ENCODE measurements around the gene ARID1B.

Gene ARID1B

DNA sequence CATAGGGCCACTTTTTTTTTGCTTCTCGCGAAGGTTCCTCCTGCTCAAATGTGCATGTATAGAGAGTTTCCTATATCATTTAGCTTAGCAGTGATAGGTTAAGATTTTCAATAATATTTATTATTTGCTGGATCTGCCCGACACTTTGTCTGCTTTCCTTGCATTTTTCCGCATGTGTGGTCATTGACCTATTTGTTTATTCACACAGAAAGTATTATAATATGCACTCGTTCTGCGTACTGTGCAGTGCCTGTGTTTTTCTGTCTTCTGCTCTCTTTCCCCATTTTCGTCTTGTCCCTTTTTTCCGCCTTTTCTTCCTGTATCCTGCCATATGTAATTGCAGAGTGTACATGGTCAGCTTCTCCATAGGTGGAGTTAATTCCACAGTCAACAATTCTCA is 290.3 kb downstream of the ARID1B start:
- DNase-seq (ENCODE audit: low read depth in 3 of 3, low spot score in 1 of 3), result no peak

GRCh38 chr6:157068691-157069324 is 291.6 kb downstream of the ARID1B start:
- no peak for DNase-seq (ENCODE audit: low read depth in 3 of 3, low spot score in 1 of 3)

DNA sequence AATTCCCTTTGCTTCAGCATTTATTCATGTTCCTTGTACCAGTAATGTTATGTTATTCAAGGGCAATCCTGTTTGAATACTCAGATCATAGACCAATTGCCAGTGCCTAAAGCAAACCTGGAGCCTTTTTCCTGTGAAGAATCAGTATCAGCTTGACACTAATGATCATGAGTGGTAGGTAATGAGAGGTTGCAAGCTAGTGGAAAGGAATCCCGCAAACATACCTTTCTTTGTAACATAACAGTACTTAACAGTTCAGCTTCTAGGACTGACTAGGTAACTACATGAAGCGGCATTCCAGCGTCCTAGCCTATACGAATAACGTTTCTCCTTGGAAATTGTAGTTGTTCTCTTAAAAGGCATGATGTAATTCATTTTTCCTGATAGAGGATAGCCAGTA is 292.4 kb downstream of the ARID1B start:
- no peak for DNase-seq (ENCODE audit: low read depth in 3 of 3, low spot score in 1 of 3)

DNA sequence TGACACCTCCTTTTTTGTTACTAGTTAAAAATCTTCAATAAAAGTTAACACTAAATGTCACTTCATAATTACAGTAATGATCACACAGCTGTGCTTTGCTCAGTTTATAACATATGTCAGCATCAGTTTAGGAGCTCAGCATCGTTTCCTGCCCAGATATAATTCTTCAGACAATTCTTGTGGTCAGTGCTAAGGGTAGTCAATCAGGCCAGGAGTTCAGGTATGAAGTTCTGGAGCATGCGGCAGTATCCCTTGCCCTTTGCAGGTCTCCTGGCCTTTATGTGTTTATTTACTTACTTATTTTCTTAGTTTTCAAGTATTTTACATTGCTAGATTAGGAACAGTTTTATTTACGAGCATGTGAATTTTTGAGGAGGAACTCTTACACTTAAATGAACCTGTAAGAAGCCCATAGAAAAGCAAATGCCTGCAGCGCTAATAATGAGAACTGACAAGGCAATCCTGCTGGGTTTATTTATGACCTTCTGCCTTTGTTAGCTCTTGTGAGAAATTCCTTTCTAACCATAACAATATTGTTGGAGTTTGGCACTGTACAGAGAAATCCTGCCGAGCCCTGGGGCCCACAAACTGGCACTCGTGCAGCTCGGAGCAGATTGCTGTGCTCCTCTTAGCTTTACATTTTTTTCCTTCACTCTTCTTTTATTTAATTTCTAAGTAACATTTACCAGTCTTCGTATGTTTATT is 293.4 kb downstream of the ARID1B start:
- no peak for DNase-seq (ENCODE audit: low read depth in 3 of 3, low spot score in 1 of 3)

- DNase-seq (ENCODE audit: low read depth in 3 of 3, low spot score in 1 of 3), result no peak
Observed at GRCh38 chr6:157072128-157072527, 294.9 kb downstream of the ARID1B start.

DNA sequence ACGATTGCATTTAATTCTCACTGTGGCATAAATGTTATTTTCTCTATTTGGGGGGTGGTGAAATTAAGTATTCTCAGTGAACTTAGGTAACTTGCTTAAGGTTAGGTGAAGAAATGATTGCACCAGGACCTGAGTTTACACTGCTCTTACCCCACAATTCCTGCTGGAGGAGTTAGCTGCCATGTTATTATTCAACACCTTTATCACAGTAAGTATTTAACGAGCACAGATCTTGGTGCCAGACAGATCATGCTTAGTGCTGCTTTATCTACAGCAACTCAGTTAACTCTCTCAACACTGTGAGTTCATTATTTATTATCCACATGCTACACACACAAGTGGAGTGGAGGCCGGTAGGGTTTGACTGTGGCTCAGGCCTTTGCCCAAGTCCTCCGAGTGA is 296.4 kb downstream of the ARID1B start:
- no peak for DNase-seq (ENCODE audit: low read depth in 3 of 3, low spot score in 1 of 3)

GRCh38 chr6:157074969-157075368 is 297.8 kb downstream of the ARID1B start:
- no peak for DNase-seq (ENCODE audit: low read depth in 3 of 3, low spot score in 1 of 3)

- no peak for DNase-seq (ENCODE audit: low read depth in 3 of 3, low spot score in 1 of 3)
Observed at GRCh38 chr6:157075549-157076450, 298.6 kb downstream of the ARID1B start.

- DNase-seq (ENCODE audit: low read depth in 3 of 3, low spot score in 1 of 3), result no peak
Observed at GRCh38 chr6:157076451-157076822, 299.3 kb downstream of the ARID1B start.

GRCh38 chr6:157077251-157077650 is 300.1 kb downstream of the ARID1B start:
- no peak for DNase-seq (ENCODE audit: low read depth in 3 of 3, low spot score in 1 of 3)

DNA sequence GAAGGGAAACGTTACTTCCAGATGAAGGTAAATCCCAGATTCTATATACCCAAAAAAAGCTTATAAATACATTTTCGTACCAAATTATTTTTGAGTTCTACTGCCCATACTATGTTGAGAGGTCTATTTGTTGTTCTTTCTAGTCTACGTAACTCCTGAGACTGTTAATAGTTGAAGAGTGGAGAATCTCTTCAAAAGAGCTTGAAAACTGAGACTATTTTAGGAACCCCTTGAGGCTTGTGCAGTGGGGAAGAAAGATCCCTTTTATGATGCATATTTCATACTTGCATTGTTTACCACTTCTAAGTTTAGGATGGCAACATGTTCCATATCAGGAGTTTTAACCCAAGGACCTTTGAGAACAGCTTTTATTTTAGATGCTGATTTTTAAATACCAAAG is 301.1 kb downstream of the ARID1B start:
- DNase-seq (ENCODE audit: low read depth in 3 of 3, low spot score in 1 of 3), result no peak

- DNase-seq (ENCODE audit: low read depth in 3 of 3, low spot score in 1 of 3), result no peak
Observed at GRCh38 chr6:157079277-157079676, 302.1 kb downstream of the ARID1B start.

GRCh38 chr6:157079771-157080170 is 302.6 kb downstream of the ARID1B start:
- no peak for DNase-seq (ENCODE audit: low read depth in 3 of 3, low spot score in 1 of 3)

DNA sequence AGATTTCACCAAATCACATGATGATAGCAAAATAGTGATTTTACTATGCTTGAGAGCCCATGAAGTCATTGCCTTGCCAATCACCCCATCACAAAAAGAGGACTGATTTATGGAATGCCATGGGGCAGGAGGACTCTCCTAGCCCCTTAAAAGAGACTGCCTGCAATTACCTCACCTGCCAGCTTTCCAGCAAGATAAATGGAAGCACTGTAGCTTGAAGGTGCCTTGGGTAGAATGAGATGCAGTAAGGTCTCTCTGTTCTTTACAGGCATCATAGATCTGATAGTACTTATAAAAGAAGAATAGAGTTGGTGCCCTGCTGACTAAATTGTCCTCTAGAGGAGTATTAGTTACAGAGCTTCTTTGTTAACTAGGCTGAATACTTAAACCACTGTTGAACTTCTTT is 303.8 kb downstream of the ARID1B start:
- no peak for DNase-seq (ENCODE audit: low read depth in 3 of 3, low spot score in 1 of 3)

DNA sequence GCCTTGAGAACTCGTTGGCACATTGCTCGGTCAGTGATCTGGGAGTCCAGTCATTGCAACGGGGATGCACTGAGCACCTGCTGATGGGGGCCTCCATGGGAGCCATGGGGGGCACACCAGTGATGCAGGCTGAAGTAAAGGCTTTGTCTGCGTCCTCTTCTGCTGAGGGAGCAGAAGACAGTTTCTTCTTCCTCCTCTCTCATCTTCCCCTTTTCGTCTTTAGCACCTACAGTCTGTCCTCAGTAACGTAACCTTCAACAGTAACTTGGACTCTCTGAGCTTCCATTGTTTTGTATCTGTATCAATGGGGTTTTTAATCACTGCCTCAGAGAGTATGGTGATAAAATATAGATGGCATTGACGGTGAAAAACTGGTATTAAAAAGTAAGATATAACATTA is 306.2 kb downstream of the ARID1B start:
- no peak for DNase-seq (ENCODE audit: low read depth in 3 of 3, low spot score in 1 of 3)

- no peak for DNase-seq (ENCODE audit: low read depth in 3 of 3, low spot score in 1 of 3)
Observed at GRCh38 chr6:157086632-157087031, 309.5 kb downstream of the ARID1B start.

DNA sequence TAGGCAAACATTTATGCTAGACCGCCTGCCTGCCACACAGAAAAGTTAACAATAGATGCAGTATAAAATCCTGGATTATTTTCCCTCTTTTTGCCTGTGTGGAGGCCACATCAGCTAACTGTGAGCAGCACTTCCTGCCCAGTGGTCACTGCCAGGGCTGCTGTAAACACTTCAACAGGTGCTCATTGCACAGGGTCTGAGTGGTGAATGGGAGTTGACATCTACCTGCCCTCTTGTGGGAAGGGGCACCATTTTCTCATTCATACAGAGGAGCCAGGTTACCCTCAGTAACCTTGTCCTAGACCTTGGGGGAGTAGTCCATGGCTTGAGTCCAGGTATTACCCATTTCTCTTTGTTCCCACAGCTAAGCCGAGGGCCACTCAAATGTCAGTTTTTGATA is 310.8 kb downstream of the ARID1B start:
- no peak for DNase-seq (ENCODE audit: low read depth in 3 of 3, low spot score in 1 of 3)

DNA sequence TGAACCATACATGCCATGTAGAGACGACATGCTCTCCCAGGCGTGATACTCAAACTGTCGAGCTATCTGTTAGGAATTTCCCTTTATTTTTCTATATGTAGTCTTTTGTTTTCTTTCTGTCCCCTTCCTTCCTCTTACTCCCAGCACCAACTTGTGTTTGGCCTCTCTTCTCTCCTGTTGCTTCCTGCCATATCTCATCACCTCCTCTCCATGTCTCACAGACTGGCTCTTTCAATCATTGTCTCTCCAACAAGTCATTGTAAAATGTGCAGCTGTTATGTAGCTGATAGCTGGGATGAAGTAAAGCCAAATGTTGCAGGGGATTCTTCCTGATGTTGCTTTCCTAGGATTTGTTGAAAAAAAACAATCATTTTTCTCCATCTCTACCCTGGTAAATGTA is 311.7 kb downstream of the ARID1B start:
- DNase-seq (ENCODE audit: low read depth in 3 of 3, low spot score in 1 of 3), result no peak

- DNase-seq (ENCODE audit: low read depth in 3 of 3, low spot score in 1 of 3), result no peak
Observed at GRCh38 chr6:157089258-157089657, 312.1 kb downstream of the ARID1B start.

GRCh38 chr6:157089851-157090250 is 312.7 kb downstream of the ARID1B start:
- DNase-seq (ENCODE audit: low read depth in 3 of 3, low spot score in 1 of 3), result no peak

DNA sequence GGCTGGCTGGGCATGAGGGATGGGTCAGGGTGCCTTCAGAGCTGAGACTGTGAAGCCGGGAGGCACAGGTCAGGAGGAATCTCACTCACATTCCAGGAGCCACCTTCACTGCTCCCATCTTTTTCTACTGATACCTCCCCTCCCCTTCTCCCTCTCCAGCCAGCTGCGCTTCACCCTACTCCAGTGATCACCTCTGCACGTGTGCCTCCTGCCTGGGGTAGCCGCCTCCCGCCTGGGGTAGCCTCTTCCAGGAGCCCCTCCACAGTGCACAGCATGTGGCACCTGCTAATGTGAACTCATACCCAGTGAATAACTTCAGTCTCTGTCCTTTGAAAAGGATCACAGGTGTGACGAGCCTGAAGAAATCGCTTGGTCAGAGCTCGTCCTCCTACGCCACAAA is 313.6 kb downstream of the ARID1B start:
- DNase-seq (ENCODE audit: low read depth in 3 of 3, low spot score in 1 of 3), result no peak

DNA sequence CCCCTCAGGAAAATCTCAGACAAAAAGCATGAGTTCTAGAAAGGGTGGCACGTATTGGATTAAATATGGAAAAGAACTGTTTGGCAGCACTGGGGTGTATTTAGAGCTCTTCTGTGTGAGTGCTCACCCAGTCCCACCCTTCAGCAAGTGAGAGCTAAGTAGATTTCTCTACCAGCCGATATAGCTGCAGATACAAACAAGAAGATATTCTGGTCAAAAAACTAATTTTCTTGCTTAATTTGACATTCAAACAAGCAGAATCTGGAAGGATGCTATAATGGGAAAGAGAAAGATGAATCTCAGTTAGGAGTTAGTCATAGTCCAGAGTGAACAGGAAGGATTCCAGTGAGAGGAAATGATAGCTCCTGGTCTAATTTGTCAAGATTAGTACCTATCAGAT is 314.1 kb downstream of the ARID1B start:
- no peak for DNase-seq (ENCODE audit: low read depth in 3 of 3, low spot score in 1 of 3)
